Testis (tissue), 3 donors: Measurements from ENCODE around the gene CDH4. TPM values are rescaled to one million over a fixed set of nuclear protein-coding genes. Genes with fewer than 3 reads are reported as not detected.

ENCODE experiments used
- DNase-seq: peaks from one replicate; pipeline ENCODE4 v3.0.0-alpha.2; 2019
- H3K27ac ChIP-seq, 2 donors: fragments of 200-600 bp; sonication (generic); one replicate each; pipeline ENCODE4 v1.5.1; 2019
- H3K27me3 ChIP-seq: fragments of 200-600 bp; sonication (generic); one replicate; pipeline ENCODE4 v1.5.1; 2019
- H3K36me3 ChIP-seq: fragments of 200-600 bp; sonication (generic); one replicate; pipeline ENCODE4 v1.5.1; 2017; ENCODE audit warnings: low read depth; ENCODE audit errors: missing control alignments
- H3K4me1 ChIP-seq: fragments of 200-600 bp; sonication (generic); one replicate; pipeline ENCODE4 v1.5.1; 2019
- H3K4me3 ChIP-seq, 2 donors: fragments of 200-600 bp; sonication (generic); one replicate each; pipeline ENCODE4 v1.5.1; 2017 to 2019
- H3K9me3 ChIP-seq: fragments of 200-600 bp; sonication (generic); one replicate; pipeline ENCODE4 v1.5.1; 2017
- POLR2A ChIP-seq: fragments of 450-650 bp; IDR thresholded peaks from one replicate; pipeline ENCODE4 v1.6.1; 2017; ENCODE audit warnings: antibody characterized with exemption, mild to moderate bottlenecking, moderate library complexity
- WGBS, 2 donors: methylation state at CpG; one replicate each; pipeline ENCODE4 v1.1.5; 2018; 5-methylcytosine and 5-hydroxymethylcytosine counted together
- intact Hi-C: fragments of 100-400 bp; cut with DNase I; formaldehyde crosslinking; loops from one replicate; pipeline ENCODE4 v1.15.1; 2023; ENCODE audit warnings: low total_unique reads
- polyA plus RNA-seq: library from polyadenylated mRNA; stranded (reverse); fragments of 350-450 nt; fragmentation: Illumina TruSeq; extraction: RNeasy Lipid Tissue Mini Kit (QIAGEN cat#74804); gene quantifications from one replicate; pipeline ENCODE4 v1.2.3, GENCODE V29; 2014; ENCODE audit warnings: low read depth, low replicate concordance; ENCODE audit not compliant: insufficient read depth
- total RNA-seq, 2 donors: library from RNA; depleted of rRNA; stranded (reverse); fragments of >200 nt; gene quantifications; one replicate each; pipeline ENCODE4 v1.2.3, GENCODE V29; 2016
- TF ChIP-seq, protein P1 (sequence below), 3 experiments: fragments of 450-650 bp in 2 of 3; fragments of 200-600 bp in 1 of 3; sonication (generic) in 1 of 3; IDR thresholded peaks; one replicate each; pipeline ENCODE4 v1.5.1; 2016 to 2019; ENCODE audit warnings: antibody characterized with exemption in 3 of 3, mild to moderate bottlenecking in 2 of 3, moderate library complexity in 1 of 3

Gene CDH4
- total and polyA plus RNA-seq, 3 donors from 2014 or later, result 1.4 to 3.3 (median 1.9) TPM

DNA sequence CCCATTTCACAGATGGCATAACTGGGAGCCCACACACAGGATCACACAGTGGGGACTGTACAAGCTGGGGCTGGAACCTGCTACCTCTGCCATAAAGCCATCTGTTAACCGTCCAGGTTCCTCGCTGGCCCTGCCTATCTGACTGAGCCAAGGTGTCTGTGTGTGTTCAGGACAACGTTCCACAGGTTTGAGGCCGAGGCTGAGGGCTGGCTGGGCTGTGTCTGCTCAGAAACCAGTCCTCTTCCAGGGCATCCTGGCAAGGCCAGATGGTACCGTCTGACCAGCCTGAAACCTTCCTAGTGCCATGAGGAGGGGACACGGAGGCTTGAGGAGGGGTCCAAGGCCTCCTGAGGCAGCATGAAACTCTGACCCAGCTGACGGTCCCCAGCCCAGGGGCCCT lies 663.0 kb downstream of the CDH4 start:
- TF ChIP-seq, protein P1, sequence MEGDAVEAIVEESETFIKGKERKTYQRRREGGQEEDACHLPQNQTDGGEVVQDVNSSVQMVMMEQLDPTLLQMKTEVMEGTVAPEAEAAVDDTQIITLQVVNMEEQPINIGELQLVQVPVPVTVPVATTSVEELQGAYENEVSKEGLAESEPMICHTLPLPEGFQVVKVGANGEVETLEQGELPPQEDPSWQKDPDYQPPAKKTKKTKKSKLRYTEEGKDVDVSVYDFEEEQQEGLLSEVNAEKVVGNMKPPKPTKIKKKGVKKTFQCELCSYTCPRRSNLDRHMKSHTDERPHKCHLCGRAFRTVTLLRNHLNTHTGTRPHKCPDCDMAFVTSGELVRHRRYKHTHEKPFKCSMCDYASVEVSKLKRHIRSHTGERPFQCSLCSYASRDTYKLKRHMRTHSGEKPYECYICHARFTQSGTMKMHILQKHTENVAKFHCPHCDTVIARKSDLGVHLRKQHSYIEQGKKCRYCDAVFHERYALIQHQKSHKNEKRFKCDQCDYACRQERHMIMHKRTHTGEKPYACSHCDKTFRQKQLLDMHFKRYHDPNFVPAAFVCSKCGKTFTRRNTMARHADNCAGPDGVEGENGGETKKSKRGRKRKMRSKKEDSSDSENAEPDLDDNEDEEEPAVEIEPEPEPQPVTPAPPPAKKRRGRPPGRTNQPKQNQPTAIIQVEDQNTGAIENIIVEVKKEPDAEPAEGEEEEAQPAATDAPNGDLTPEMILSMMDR (IDR thresholded peaks at IDR 0.05), result no peak
- TF ChIP-seq POLR2A, result no peak
- Histone ChIP-seq H3K4me3 (no peak overlapping the region), H3K36me3 (no peaks in the 10 kb centered on the region), H3K4me1 (no peaks in the 10 kb centered on the region), H3K27ac (no peak overlapping the region), H3K9me3 (no peaks in the 10 kb centered on the region), H3K27me3 (no peaks in the 10 kb centered on the region)
- DNase-seq, result no peak
- 94% methylated on average over 7 of the region's 7 CpGs; no CpG with 5 or more reads in 1 of the 2 donors for WGBS, 2 donors
- intact Hi-C loops, result no loop called here

DNA sequence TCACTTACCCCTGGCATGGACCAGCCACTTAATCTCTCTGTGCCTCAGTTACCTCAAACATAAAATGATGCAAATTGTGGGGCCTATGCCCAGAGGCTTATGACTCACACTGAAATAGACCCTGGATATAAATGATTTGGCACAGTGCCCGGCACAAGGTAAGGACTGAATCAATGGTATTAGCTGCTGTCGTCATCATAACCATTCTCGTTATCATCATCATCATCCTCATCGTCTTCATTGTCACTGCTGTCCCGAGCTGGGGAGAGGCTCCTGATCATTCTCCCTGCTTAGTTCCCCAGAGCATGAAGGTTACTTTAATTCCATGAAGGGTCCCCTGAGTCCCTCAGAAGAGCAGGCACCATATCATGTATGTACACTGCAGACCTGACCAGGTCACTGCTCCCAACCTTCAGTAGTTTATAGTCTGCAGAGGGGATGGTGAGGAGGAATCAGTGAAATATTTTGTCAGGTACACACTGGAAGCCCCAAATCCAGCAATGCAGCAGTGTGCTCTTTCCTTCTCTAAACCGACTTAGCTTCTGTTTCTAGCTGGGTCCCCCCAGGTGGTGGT lies 664.3 kb downstream of the CDH4 start:
- DNase-seq, result no peak
- no peaks in the 10 kb centered on the region for H3K9me3 ChIP-seq
- no peak overlapping the region for H3K4me3 ChIP-seq
- intact Hi-C loops, result no loop called here
- H3K27ac ChIP-seq, result no peak overlapping the region
- no peaks in the 10 kb centered on the region for H3K36me3 ChIP-seq
- H3K4me1 ChIP-seq, result no peaks in the 10 kb centered on the region
- no peaks in the 10 kb centered on the region for H3K27me3 ChIP-seq
- TF ChIP-seq, protein P1 (IDR thresholded peaks at IDR 0.05), result no peak
- no peak for TF ChIP-seq POLR2A
- WGBS, 2 donors, result 96 to 97% methylated on average over 6 of the region's 6 CpGs

DNA sequence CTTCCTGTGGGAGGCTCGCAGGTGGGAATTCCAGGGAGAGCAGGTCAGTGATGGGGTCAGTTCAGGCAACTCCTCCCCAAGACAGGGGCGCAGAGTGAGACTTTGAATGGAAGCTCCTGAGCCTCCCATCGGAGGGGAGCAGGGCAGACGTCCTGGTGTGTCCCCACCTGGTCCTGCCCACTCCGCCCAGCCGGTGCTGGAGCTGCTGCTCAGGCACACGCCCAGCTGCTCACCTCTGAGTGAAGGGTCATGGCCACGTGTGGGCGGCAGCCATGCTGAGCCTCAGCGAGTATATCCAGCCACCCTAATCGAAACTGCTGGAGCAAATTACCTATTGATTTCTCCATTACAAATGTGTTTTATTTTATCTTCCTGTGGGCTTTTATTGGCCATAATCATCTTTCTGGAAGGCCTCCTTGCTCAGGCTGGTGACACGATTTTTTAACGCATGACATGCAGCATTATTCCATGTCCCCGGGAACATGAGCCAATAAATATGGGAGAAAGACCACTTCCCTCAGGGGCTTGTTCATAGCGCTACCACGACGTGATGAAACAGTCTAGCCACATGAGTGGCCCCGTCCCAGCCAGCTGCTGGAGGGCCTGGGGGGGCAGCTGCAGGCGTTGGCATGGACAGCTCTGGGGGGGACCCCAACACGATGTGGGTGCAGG lies 665.5 kb downstream of the CDH4 start:
- Histone ChIP-seq H3K27me3 (no peaks in the 10 kb centered on the region), H3K36me3 (no peaks in the 10 kb centered on the region), H3K27ac (no peak overlapping the region), H3K4me1 (peaks cover 3% of the 10 kb centered on the region), H3K9me3 (no peaks in the 10 kb centered on the region), H3K4me3 (no peak overlapping the region)
- TF ChIP-seq, protein P1 (IDR thresholded peaks at IDR 0.05), result no peak
- TF ChIP-seq POLR2A, result no peak
- 69 to 77% methylated on average over 9 to 20 of the region's 20 CpGs for WGBS, 2 donors
- intact Hi-C loops, result no loop called here
- DNase-seq, result no peak

DNA sequence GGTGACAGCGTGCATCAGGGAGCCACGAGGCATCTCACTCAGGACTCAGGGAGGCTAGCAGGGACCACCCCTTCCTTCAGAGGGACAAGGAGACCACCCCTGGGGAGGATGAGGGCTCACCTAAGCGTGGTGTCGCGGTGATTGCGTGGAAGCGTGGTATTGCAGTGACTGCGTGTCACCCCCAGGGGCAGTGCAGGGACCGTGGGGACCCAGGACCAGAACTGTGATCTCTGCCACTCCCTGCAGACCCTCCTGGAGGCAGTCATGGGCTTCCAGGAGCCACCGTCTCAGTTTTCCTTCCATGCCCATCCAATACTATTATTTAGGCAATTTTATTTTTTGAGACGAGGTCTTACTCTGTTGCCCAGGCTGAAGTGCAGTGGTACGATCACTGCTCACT lies 666.5 kb downstream of the CDH4 start:
- TF ChIP-seq, protein P1 (IDR thresholded peaks at IDR 0.05), result no peak
- TF ChIP-seq POLR2A, result no peak
- 94 to 95% methylated on average over 12 of the region's 12 CpGs for WGBS, 2 donors
- DNase-seq, result no peak
- Histone ChIP-seq H3K9me3 (no peaks in the 10 kb centered on the region), H3K36me3 (no peaks in the 10 kb centered on the region), H3K27ac (no peak overlapping the region), H3K27me3 (no peaks in the 10 kb centered on the region), H3K4me3 (no peak overlapping the region), H3K4me1 (peaks cover 3% of the 10 kb centered on the region)
- intact Hi-C loops, result no loop called here

DNA sequence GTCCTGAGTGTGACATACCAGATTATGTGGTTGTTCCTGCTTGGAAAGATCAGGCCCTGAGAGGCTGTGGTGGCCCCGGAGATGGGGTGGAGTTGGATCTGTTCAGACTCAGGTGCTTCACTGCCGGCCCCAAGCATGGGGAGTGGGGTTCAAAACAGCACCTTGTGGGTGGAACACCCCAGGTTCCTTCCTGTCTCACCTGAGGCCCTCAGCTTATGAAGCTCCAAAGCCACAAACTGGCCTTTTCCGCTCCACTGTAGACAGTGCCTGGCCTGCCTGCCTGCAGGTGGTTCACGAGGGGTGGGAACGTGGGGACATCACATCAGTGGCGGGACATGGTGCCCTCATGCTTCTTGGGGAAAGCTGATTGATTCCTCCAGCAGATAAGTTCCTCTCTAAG lies 667.2 kb downstream of the CDH4 start:
- intact Hi-C loops, result no loop called here
- H3K36me3 ChIP-seq, result no peaks in the 10 kb centered on the region
- H3K4me3 ChIP-seq, result no peak overlapping the region
- H3K9me3 ChIP-seq, result no peaks in the 10 kb centered on the region
- H3K4me1 ChIP-seq, result peaks cover 3% of the 10 kb centered on the region
- H3K27ac ChIP-seq, result no peak overlapping the region
- TF ChIP-seq POLR2A, result no peak
- TF ChIP-seq, protein P1 (IDR thresholded peaks at IDR 0.05), result no peak
- 90 to 96% methylated on average over 6 of the region's 6 CpGs for WGBS, 2 donors
- DNase-seq, result no peak
- H3K27me3 ChIP-seq, result no peaks in the 10 kb centered on the region
